Measurements from ENCODE around the gene PFDN4.

Gene PFDN4

GRCh38 chr20:54266844-54267243 lies 59.0 kb downstream of the PFDN4 start:
- FAIRE-seq (no peak), DNase-seq (ENCODE audit: low spot score) (no peak)

GRCh38 chr20:54267483-54268003 lies 59.7 kb downstream of the PFDN4 start:
- peak; percentile 96 for FAIRE-seq
- DNase-seq (ENCODE audit: low spot score): peak; percentile 91

GRCh38 chr20:54268941-54269340 lies 61.1 kb downstream of the PFDN4 start:
- FAIRE-seq (peak; percentile 87), DNase-seq (ENCODE audit: low spot score) (no peak)
